ENCODE data around the gene NHP2.

NHP2 gene

GRCh38 chr5:178176791-178177190 is 23.1 kb upstream of the NHP2 start:
- no peak overlapping the region for H3K27ac ChIP-seq (ENCODE audit: low read depth, low read length)
- H2AFZ ChIP-seq (ENCODE audit: low read length, unreplicated experiment) = no peak overlapping the region
- H3K27me3 ChIP-seq (ENCODE audit: insufficient read depth, low read length) = peaks cover 5% of the 10 kb centered on the region; the same call in 1 of the 2 replicates
- no peaks in the 10 kb centered on the region for H3K79me2 ChIP-seq (ENCODE audit: control insufficient read depth, insufficient read depth, low read length, unreplicated experiment)
- H3K4me3 ChIP-seq (ENCODE audit: low read depth, low read length) = no peak overlapping the region
- H3K36me3 ChIP-seq (ENCODE audit: insufficient read depth, low read length) = no peaks in the 10 kb centered on the region
- H3K4me1 ChIP-seq (ENCODE audit: control insufficient read depth, insufficient read depth, low read length, unreplicated experiment) = no peaks in the 10 kb centered on the region

- Histone ChIP-seq H2AFZ (ENCODE audit: low read length, unreplicated experiment) (no peak overlapping the region), H3K36me3 (ENCODE audit: insufficient read depth, low read length) (no peaks in the 10 kb centered on the region), H3K27me3 (ENCODE audit: insufficient read depth, low read length) (peaks cover 9% of the 10 kb centered on the region), H3K79me2 (ENCODE audit: control insufficient read depth, insufficient read depth, low read length, unreplicated experiment) (no peaks in the 10 kb centered on the region), H3K4me1 (ENCODE audit: control insufficient read depth, insufficient read depth, low read length, unreplicated experiment) (no peaks in the 10 kb centered on the region), H3K27ac (ENCODE audit: low read depth, low read length) (no peak overlapping the region), H3K4me3 (ENCODE audit: low read depth, low read length) (no peak overlapping the region)
Observed at GRCh38 chr5:178174456-178174855, 20.8 kb upstream of the NHP2 start.

- H3K4me3 ChIP-seq (ENCODE audit: low read depth, low read length) = no peak overlapping the region
- no peaks in the 10 kb centered on the region for H3K79me2 ChIP-seq (ENCODE audit: control insufficient read depth, insufficient read depth, low read length, unreplicated experiment)
- no peaks in the 10 kb centered on the region for H3K4me1 ChIP-seq (ENCODE audit: control insufficient read depth, insufficient read depth, low read length, unreplicated experiment)
- peaks cover 24% of the 10 kb centered on the region for H3K27me3 ChIP-seq (ENCODE audit: insufficient read depth, low read length)
- H3K27ac ChIP-seq (ENCODE audit: low read depth, low read length) = no peak overlapping the region
- no peak overlapping the region for H2AFZ ChIP-seq (ENCODE audit: low read length, unreplicated experiment)
- no peaks in the 10 kb centered on the region for H3K36me3 ChIP-seq (ENCODE audit: insufficient read depth, low read length)
Observed at GRCh38 chr5:178170455-178170854, 16.8 kb upstream of the NHP2 start.

GRCh38 chr5:178165581-178165980 is 11.9 kb upstream of the NHP2 start:
- no peak overlapping the region for H3K27ac ChIP-seq (ENCODE audit: low read depth, low read length)
- H3K4me3 ChIP-seq (ENCODE audit: low read depth, low read length) = no peak overlapping the region
- H3K27me3 ChIP-seq (ENCODE audit: insufficient read depth, low read length) = peaks cover 48% of the 10 kb centered on the region
- no peaks in the 10 kb centered on the region for H3K4me1 ChIP-seq (ENCODE audit: control insufficient read depth, insufficient read depth, low read length, unreplicated experiment)
- no peaks in the 10 kb centered on the region for H3K36me3 ChIP-seq (ENCODE audit: insufficient read depth, low read length)
- no peaks in the 10 kb centered on the region for H3K79me2 ChIP-seq (ENCODE audit: control insufficient read depth, insufficient read depth, low read length, unreplicated experiment)
- H2AFZ ChIP-seq (ENCODE audit: low read length, unreplicated experiment) = no peak overlapping the region

- Histone ChIP-seq H2AFZ (ENCODE audit: low read length, unreplicated experiment) (peak overlapping the region; percentile 1), H3K27me3 (ENCODE audit: insufficient read depth, low read length) (peaks cover 40% of the 10 kb centered on the region), H3K79me2 (ENCODE audit: control insufficient read depth, insufficient read depth, low read length, unreplicated experiment) (no peaks in the 10 kb centered on the region), H3K36me3 (ENCODE audit: insufficient read depth, low read length) (no peaks in the 10 kb centered on the region), H3K27ac (ENCODE audit: low read depth, low read length) (no peak overlapping the region), H3K4me1 (ENCODE audit: control insufficient read depth, insufficient read depth, low read length, unreplicated experiment) (no peaks in the 10 kb centered on the region), H3K4me3 (ENCODE audit: low read depth, low read length) (peak overlapping the region; percentile 52)
Observed at GRCh38 chr5:178163772-178164735, 10.4 kb upstream of the NHP2 start.

GRCh38 chr5:178162481-178162880 is 8.8 kb upstream of the NHP2 start:
- Histone ChIP-seq H3K27me3 (ENCODE audit: insufficient read depth, low read length) (peaks cover 40% of the 10 kb centered on the region), H3K4me3 (ENCODE audit: low read depth, low read length) (no peak overlapping the region), H3K4me1 (ENCODE audit: control insufficient read depth, insufficient read depth, low read length, unreplicated experiment) (no peaks in the 10 kb centered on the region), H3K27ac (ENCODE audit: low read depth, low read length) (no peak overlapping the region), H3K79me2 (ENCODE audit: control insufficient read depth, insufficient read depth, low read length, unreplicated experiment) (no peaks in the 10 kb centered on the region), H3K36me3 (ENCODE audit: insufficient read depth, low read length) (no peaks in the 10 kb centered on the region), H2AFZ (ENCODE audit: low read length, unreplicated experiment) (no peak overlapping the region)

- peaks cover 24% of the 10 kb centered on the region for H3K27me3 ChIP-seq (ENCODE audit: insufficient read depth, low read length)
- no peaks in the 10 kb centered on the region for H3K4me1 ChIP-seq (ENCODE audit: control insufficient read depth, insufficient read depth, low read length, unreplicated experiment)
- H3K36me3 ChIP-seq (ENCODE audit: insufficient read depth, low read length) = no peaks in the 10 kb centered on the region
- no peak overlapping the region for H3K4me3 ChIP-seq (ENCODE audit: low read depth, low read length)
- H3K27ac ChIP-seq (ENCODE audit: low read depth, low read length) = no peak overlapping the region
- H2AFZ ChIP-seq (ENCODE audit: low read length, unreplicated experiment) = no peak overlapping the region
- H3K79me2 ChIP-seq (ENCODE audit: control insufficient read depth, insufficient read depth, low read length, unreplicated experiment) = no peaks in the 10 kb centered on the region
Observed at GRCh38 chr5:178160176-178160575, 6.5 kb upstream of the NHP2 start.

GRCh38 chr5:178155065-178155464 is 1.4 kb upstream of the NHP2 start:
- H3K79me2 ChIP-seq (ENCODE audit: control insufficient read depth, insufficient read depth, low read length, unreplicated experiment) = peaks cover 11% of the 10 kb centered on the region
- H3K4me1 ChIP-seq (ENCODE audit: control insufficient read depth, insufficient read depth, low read length, unreplicated experiment) = peaks cover 20% of the 10 kb centered on the region
- no peak overlapping the region for H3K4me3 ChIP-seq (ENCODE audit: low read depth, low read length)
- H2AFZ ChIP-seq (ENCODE audit: low read length, unreplicated experiment) = no peak overlapping the region
- no peak overlapping the region for H3K27ac ChIP-seq (ENCODE audit: low read depth, low read length)
- peaks cover 5% of the 10 kb centered on the region; the same call in 1 of the 2 replicates for H3K36me3 ChIP-seq (ENCODE audit: insufficient read depth, low read length)
- no peaks in the 10 kb centered on the region for H3K27me3 ChIP-seq (ENCODE audit: insufficient read depth, low read length)

GRCh38 chr5:178152491-178153444 is 917 bp downstream of the NHP2 start:
- peaks cover 11% of the 10 kb centered on the region for H3K79me2 ChIP-seq (ENCODE audit: control insufficient read depth, insufficient read depth, low read length, unreplicated experiment)
- peak overlapping the region; percentile 100 for H3K4me3 ChIP-seq (ENCODE audit: low read depth, low read length)
- peaks cover 20% of the 10 kb centered on the region for H3K4me1 ChIP-seq (ENCODE audit: control insufficient read depth, insufficient read depth, low read length, unreplicated experiment)
- no peaks in the 10 kb centered on the region for H3K27me3 ChIP-seq (ENCODE audit: insufficient read depth, low read length)
- H3K36me3 ChIP-seq (ENCODE audit: insufficient read depth, low read length) = peaks cover 5% of the 10 kb centered on the region; the same call in 1 of the 2 replicates
- H3K27ac ChIP-seq (ENCODE audit: low read depth, low read length) = no peak overlapping the region
- peak overlapping the region; percentile 24 for H2AFZ ChIP-seq (ENCODE audit: low read length, unreplicated experiment)

- no peak overlapping the region for H3K4me3 ChIP-seq (ENCODE audit: low read depth, low read length)
- H3K36me3 ChIP-seq (ENCODE audit: insufficient read depth, low read length) = peaks cover 10% of the 10 kb centered on the region; the same call in 1 of the 2 replicates
- H3K27ac ChIP-seq (ENCODE audit: low read depth, low read length) = no peak overlapping the region
- peaks cover 20% of the 10 kb centered on the region for H3K4me1 ChIP-seq (ENCODE audit: control insufficient read depth, insufficient read depth, low read length, unreplicated experiment)
- no peaks in the 10 kb centered on the region for H3K27me3 ChIP-seq (ENCODE audit: insufficient read depth, low read length)
- H2AFZ ChIP-seq (ENCODE audit: low read length, unreplicated experiment) = no peak overlapping the region
- peaks cover 11% of the 10 kb centered on the region for H3K79me2 ChIP-seq (ENCODE audit: control insufficient read depth, insufficient read depth, low read length, unreplicated experiment)
Observed at GRCh38 chr5:178150977-178151734, 2.5 kb downstream of the NHP2 start.
